ENCODE data around the gene DNAH14. TPM values are rescaled to one million over a fixed set of nuclear protein-coding genes. Genes with fewer than 3 reads are reported as not detected.
"Not testable (repeated sequence)": the region's sequence is repeated elsewhere in the genome, so short reads cannot be mapped to it uniquely, and the experiment has no call there.

DNAH14 gene
- total RNA-seq, 2 donors from 2014 or later: 7.5 to 9.6 TPM

DNA sequence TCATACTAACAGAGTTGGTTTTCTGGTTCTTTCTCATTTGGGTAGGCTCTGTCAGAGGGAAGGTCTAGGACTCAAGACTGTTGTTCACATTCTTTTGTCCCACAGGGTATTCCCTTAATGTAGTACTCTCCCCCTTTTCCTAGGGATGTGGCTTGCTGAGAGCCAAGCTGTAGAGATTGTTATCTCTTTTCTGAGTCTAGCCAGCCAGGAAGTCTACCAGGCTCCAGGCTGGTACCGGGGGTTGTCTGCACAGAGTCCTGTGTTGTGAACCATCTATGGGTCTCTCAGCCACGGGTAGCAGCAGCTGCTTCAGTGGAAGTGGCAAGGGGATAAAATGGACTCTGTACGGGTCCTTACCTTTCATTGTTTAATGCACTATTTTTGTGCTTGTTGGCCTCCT lies 272.0 kb downstream of the DNAH14 start:
- Histone ChIP-seq H3K4me1 (no peaks in the 10 kb centered on the region), H3K9ac (ENCODE audit: low read depth in 2 of 2, low read length in 2 of 2) (no peak overlapping the region), H3K27ac (no peak overlapping the region), H3K27me3 (no peaks in the 10 kb centered on the region), H3K36me3 (no peaks in the 10 kb centered on the region), H3K4me3 (no peak overlapping the region), H3K9me3 (no peaks in the 10 kb centered on the region)
- TF ChIP-seq, protein P1, sequence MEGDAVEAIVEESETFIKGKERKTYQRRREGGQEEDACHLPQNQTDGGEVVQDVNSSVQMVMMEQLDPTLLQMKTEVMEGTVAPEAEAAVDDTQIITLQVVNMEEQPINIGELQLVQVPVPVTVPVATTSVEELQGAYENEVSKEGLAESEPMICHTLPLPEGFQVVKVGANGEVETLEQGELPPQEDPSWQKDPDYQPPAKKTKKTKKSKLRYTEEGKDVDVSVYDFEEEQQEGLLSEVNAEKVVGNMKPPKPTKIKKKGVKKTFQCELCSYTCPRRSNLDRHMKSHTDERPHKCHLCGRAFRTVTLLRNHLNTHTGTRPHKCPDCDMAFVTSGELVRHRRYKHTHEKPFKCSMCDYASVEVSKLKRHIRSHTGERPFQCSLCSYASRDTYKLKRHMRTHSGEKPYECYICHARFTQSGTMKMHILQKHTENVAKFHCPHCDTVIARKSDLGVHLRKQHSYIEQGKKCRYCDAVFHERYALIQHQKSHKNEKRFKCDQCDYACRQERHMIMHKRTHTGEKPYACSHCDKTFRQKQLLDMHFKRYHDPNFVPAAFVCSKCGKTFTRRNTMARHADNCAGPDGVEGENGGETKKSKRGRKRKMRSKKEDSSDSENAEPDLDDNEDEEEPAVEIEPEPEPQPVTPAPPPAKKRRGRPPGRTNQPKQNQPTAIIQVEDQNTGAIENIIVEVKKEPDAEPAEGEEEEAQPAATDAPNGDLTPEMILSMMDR (IDR thresholded peaks at IDR 0.05): no peak
- intact Hi-C loops (cut with DNase I): no loop called here
- DNase-seq: no peak

DNA sequence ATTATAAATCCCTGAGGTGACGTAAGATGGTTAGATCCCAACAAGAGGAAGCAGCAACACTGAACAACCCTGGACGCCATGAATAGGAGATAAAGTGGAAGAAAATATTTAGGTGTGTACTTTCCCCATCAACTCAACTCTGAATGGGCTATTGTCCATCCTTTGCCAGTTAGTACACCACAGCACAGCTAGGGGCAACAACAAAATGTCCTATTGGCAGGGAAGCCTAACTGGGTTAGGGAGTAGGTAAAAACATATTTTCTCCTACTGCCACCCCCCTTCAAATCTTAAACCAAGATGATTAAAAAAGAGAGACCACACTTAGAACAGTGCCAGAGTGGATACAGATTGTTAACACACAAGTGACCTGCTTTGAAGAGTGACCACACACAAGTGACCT lies 278.3 kb downstream of the DNAH14 start:
- Histone ChIP-seq H3K4me3 (no peak overlapping the region), H3K27ac (no peak overlapping the region), H3K9me3 (no peaks in the 10 kb centered on the region), H3K27me3 (no peaks in the 10 kb centered on the region), H3K36me3 (no peaks in the 10 kb centered on the region), H3K9ac (ENCODE audit: low read depth in 2 of 2, low read length in 2 of 2) (no peak overlapping the region), H3K4me1 (no peaks in the 10 kb centered on the region)
- TF ChIP-seq, protein P1 (IDR thresholded peaks at IDR 0.05): no peak
- no peak for DNase-seq
- intact Hi-C loops (cut with DNase I): no loop called here

DNA sequence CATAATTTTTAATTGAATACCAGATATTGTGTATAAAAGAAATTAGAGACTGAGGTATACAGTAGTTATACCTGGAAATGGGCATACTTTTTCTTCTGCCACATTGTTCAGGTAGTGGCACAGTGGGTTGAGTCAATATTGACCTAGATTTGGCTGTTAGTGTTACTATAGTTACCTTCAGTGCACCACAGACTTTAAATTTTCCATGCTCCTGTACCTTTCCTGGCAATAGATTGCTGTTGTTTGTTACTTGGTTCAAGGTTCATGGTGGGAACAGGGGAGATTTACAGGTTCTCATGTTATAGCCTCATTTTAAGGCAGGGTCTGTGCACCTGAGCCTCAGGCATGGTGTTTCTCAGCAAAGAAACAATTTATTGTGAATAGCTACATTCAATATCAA lies 279.7 kb downstream of the DNAH14 start:
- Histone ChIP-seq H3K9me3 (no peaks in the 10 kb centered on the region), H3K4me3 (no peak overlapping the region), H3K27me3 (no peaks in the 10 kb centered on the region), H3K9ac (ENCODE audit: low read depth in 2 of 2, low read length in 2 of 2) (no peak overlapping the region), H3K27ac (no peak overlapping the region), H3K4me1 (no peaks in the 10 kb centered on the region), H3K36me3 (no peaks in the 10 kb centered on the region)
- intact Hi-C loops (cut with DNase I): no loop called here
- TF ChIP-seq, protein P1 (IDR thresholded peaks at IDR 0.05): no peak
- no peak for DNase-seq

GRCh38 chr1:225210180-225210579 lies 280.7 kb downstream of the DNAH14 start:
- H3K4me1 ChIP-seq: not testable (repeated sequence)

GRCh38 chr1:225211694-225212442 lies 282.4 kb downstream of the DNAH14 start:
- DNase-seq; H3K9me3 ChIP-seq; H3K27me3 ChIP-seq; H3K9ac ChIP-seq (ENCODE audit: low read depth in 2 of 2, low read length in 2 of 2); H3K36me3 ChIP-seq; H3K27ac ChIP-seq; H3K4me3 ChIP-seq; intact Hi-C loops (cut with DNase I); H3K4me1 ChIP-seq: not testable (repeated sequence)

More at GRCh38 chr1:225210180-225210579, 280.7 kb downstream of the DNAH14 start:
- H3K9me3 ChIP-seq; intact Hi-C loops (cut with DNase I); H3K4me3 ChIP-seq; DNase-seq; H3K36me3 ChIP-seq; H3K9ac ChIP-seq (ENCODE audit: low read depth in 2 of 2, low read length in 2 of 2); H3K27me3 ChIP-seq; H3K27ac ChIP-seq: not testable (repeated sequence)

- no peaks in the 10 kb centered on the region for H3K4me1 ChIP-seq
- H3K27ac ChIP-seq: no peak overlapping the region
These were observed 294.8 kb downstream of the DNAH14 start for GRCh38 chr1:225224287-225224686.

More at GRCh38 chr1:225224287-225224686, 294.8 kb downstream of the DNAH14 start:
- Histone ChIP-seq H3K27me3 (no peaks in the 10 kb centered on the region), H3K4me3 (no peak overlapping the region), H3K9ac (ENCODE audit: low read depth in 2 of 2, low read length in 2 of 2) (no peak overlapping the region), H3K36me3 (no peaks in the 10 kb centered on the region), H3K9me3 (no peaks in the 10 kb centered on the region)
- DNase-seq: no peak
- intact Hi-C loops (cut with DNase I): no loop called here
- TF ChIP-seq, protein P1 (IDR thresholded peaks at IDR 0.05): no peak
